Measurements from ENCODE around the gene MSANTD7.

DNA sequence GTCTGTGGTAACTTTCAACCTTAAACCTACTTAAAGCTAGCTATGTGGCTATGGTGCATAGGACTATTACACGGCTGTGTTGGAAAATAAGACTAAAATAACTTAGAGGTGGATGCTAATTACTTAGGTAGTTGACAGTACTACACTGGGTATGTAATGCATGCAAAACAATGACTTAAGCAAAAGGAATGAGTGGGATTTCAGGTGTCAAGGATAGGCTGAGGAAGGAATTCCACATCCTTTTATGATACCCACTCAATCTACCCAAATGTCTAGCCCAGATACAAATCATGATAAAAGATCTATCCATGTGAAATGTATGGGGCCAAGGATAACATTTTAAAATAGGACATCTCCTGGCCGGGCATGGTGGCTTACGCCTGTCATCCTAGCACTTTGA is 14.1 kb upstream of the MSANTD7 start:
- no peak for TF ChIP-seq POLR2A (IDR thresholded peaks at IDR 0.05)
- TF ChIP-seq, protein P1, sequence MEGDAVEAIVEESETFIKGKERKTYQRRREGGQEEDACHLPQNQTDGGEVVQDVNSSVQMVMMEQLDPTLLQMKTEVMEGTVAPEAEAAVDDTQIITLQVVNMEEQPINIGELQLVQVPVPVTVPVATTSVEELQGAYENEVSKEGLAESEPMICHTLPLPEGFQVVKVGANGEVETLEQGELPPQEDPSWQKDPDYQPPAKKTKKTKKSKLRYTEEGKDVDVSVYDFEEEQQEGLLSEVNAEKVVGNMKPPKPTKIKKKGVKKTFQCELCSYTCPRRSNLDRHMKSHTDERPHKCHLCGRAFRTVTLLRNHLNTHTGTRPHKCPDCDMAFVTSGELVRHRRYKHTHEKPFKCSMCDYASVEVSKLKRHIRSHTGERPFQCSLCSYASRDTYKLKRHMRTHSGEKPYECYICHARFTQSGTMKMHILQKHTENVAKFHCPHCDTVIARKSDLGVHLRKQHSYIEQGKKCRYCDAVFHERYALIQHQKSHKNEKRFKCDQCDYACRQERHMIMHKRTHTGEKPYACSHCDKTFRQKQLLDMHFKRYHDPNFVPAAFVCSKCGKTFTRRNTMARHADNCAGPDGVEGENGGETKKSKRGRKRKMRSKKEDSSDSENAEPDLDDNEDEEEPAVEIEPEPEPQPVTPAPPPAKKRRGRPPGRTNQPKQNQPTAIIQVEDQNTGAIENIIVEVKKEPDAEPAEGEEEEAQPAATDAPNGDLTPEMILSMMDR (IDR thresholded peaks at IDR 0.05 in 8 of 11, conservative IDR thresholded peaks at IDR 0.05 in 3 of 11) = no peak
- no peak for TF ChIP-seq POLR2AphosphoS5 (IDR thresholded peaks at IDR 0.05)
